Measurements from ENCODE around the gene CD160. TPM values are rescaled to one million over a fixed set of nuclear protein-coding genes. Genes with fewer than 3 reads are reported as not detected.
"Not testable (repeated sequence)": the region's sequence is repeated elsewhere in the genome, so short reads cannot be mapped to it uniquely, and the experiment has no call there.

The CD160 gene
- 100 to 1,000 TPM in 1 of 3 donors, 10 to 100 TPM in 2; 77.7 to 150 (median 83.4) TPM for total RNA-seq
- total RNA-seq (2013) = 116 TPM

GRCh38 chr1:145719230-145720079 lies at the start of gene CD160:
Gene CD160 (plus strand): TSS chr1:145719499. CDS start chr1:145728328, 8,829 bp downstream.
- peak; percentile 69 to 75 (median 70) for ATAC-seq
- intact Hi-C loops (cut with micrococcal nuclease) = loop anchor here (1.0 to 5.0 kb wide), 2 partner anchors 29 to 127 kb away; no protein-coding TSS in a partner anchor
- TF ChIP-seq CTCF (IDR thresholded peaks at IDR 0.05) = no peak
- Histone ChIP-seq H3K9me3 (ENCODE audit: control insufficient read depth, insufficient read depth, low read length) (no peaks in the 10 kb centered on the region), H3K4me1 (ENCODE audit: control insufficient read depth, insufficient read depth, low read length) (peaks cover 63% of the 10 kb centered on the region), H3K4me3 (ENCODE audit: low read length) (peak within 1 kb of the TSS; percentile 73), H3K27me3 (ENCODE audit: control insufficient read depth, insufficient read depth, low read length) (no peaks in the 10 kb centered on the region), H3K36me3 (ENCODE audit: control insufficient read depth, insufficient read depth, low read length) (no peaks in the 10 kb centered on the region), H3K27ac (ENCODE audit: low read length) (peak within 1 kb of the TSS; percentile 81)
- Mint-ChIP-seq H3K27me3 (ENCODE audit: low read depth in 2 of 2) (no peaks in the 10 kb centered on the region), H3K27ac (peak within 1 kb of the TSS; percentile 84 to 92), H3K9me3 (no peaks in the 10 kb centered on the region), H3K36me3 (no peaks in the 10 kb centered on the region), H3K4me3 (peak within 1 kb of the TSS; percentile 95), H3K4me1 (peaks cover 67 to 78% of the 10 kb centered on the region in 2 donors)
- DNase-seq = peak; percentile 28 to 53
- WGBS (ENCODE audit: insufficient coverage) = 40% methylated on average over 11 of the region's 12 CpGs

GRCh38 chr1:145670995-145671745 lies 48.1 kb upstream of the CD160 start:
- WGBS (ENCODE audit: insufficient coverage) = no CpG with 5 or more reads among the region's 3 CpGs

GRCh38 chr1:145673217-145673616 lies 46.1 kb upstream of the CD160 start:
- H3K27me3 ChIP-seq (ENCODE audit: control insufficient read depth, insufficient read depth, low read length); H3K36me3 Mint-ChIP-seq; H3K27ac ChIP-seq (ENCODE audit: low read length); H3K4me3 Mint-ChIP-seq; H3K27ac Mint-ChIP-seq; DNase-seq; H3K9me3 Mint-ChIP-seq; H3K4me3 ChIP-seq (ENCODE audit: low read length); H3K27me3 Mint-ChIP-seq (ENCODE audit: low read depth in 2 of 2); ATAC-seq; H3K9me3 ChIP-seq (ENCODE audit: control insufficient read depth, insufficient read depth, low read length); H3K36me3 ChIP-seq (ENCODE audit: control insufficient read depth, insufficient read depth, low read length); intact Hi-C loops (cut with micrococcal nuclease): not testable (repeated sequence)
- H3K4me1 ChIP-seq (ENCODE audit: control insufficient read depth, insufficient read depth, low read length) = peaks cover 18% of the 10 kb centered on the region
- no CpG with 5 or more reads among the region's 1 CpG for WGBS (ENCODE audit: insufficient coverage)
- peaks cover 16 to 18% of the 10 kb centered on the region in 2 donors for H3K4me1 Mint-ChIP-seq

More at GRCh38 chr1:145670995-145671745, 48.1 kb upstream of the CD160 start:
- ATAC-seq; H3K27me3 ChIP-seq (ENCODE audit: control insufficient read depth, insufficient read depth, low read length); H3K27ac Mint-ChIP-seq; H3K4me3 Mint-ChIP-seq; H3K27me3 Mint-ChIP-seq (ENCODE audit: low read depth in 2 of 2); H3K36me3 Mint-ChIP-seq; H3K9me3 Mint-ChIP-seq; H3K27ac ChIP-seq (ENCODE audit: low read length); DNase-seq; intact Hi-C loops (cut with micrococcal nuclease); H3K4me3 ChIP-seq (ENCODE audit: low read length); H3K36me3 ChIP-seq (ENCODE audit: control insufficient read depth, insufficient read depth, low read length); H3K9me3 ChIP-seq (ENCODE audit: control insufficient read depth, insufficient read depth, low read length): not testable (repeated sequence)
- peaks cover 16 to 18% of the 10 kb centered on the region in 2 donors for H3K4me1 Mint-ChIP-seq
- peaks cover 14% of the 10 kb centered on the region for H3K4me1 ChIP-seq (ENCODE audit: control insufficient read depth, insufficient read depth, low read length)

GRCh38 chr1:145684858-145685257 lies 34.4 kb upstream of the CD160 start:
- ATAC-seq; intact Hi-C loops (cut with micrococcal nuclease): not testable (repeated sequence)

GRCh38 chr1:145686078-145686477 lies 33.2 kb upstream of the CD160 start:
- H3K27ac Mint-ChIP-seq; H3K27ac ChIP-seq (ENCODE audit: low read length); H3K36me3 ChIP-seq (ENCODE audit: control insufficient read depth, insufficient read depth, low read length); H3K27me3 ChIP-seq (ENCODE audit: control insufficient read depth, insufficient read depth, low read length); H3K4me3 Mint-ChIP-seq; H3K9me3 ChIP-seq (ENCODE audit: control insufficient read depth, insufficient read depth, low read length); H3K4me3 ChIP-seq (ENCODE audit: low read length); ATAC-seq; intact Hi-C loops (cut with micrococcal nuclease); DNase-seq; H3K27me3 Mint-ChIP-seq (ENCODE audit: low read depth in 2 of 2); H3K36me3 Mint-ChIP-seq; H3K9me3 Mint-ChIP-seq: not testable (repeated sequence)
- H3K4me1 ChIP-seq (ENCODE audit: control insufficient read depth, insufficient read depth, low read length) = peaks cover 32% of the 10 kb centered on the region
- peaks cover 31 to 36% of the 10 kb centered on the region in 2 donors for H3K4me1 Mint-ChIP-seq
- whole genome bisulfite sequencing (ENCODE audit: insufficient coverage) = no CpG with 5 or more reads among the region's 1 CpG

More at GRCh38 chr1:145684858-145685257, 34.4 kb upstream of the CD160 start:
- not testable (repeated sequence) for H3K36me3 Mint-ChIP-seq; H3K36me3 ChIP-seq (ENCODE audit: control insufficient read depth, insufficient read depth, low read length); H3K27me3 Mint-ChIP-seq (ENCODE audit: low read depth in 2 of 2); DNase-seq; H3K27ac Mint-ChIP-seq; H3K9me3 ChIP-seq (ENCODE audit: control insufficient read depth, insufficient read depth, low read length); H3K27ac ChIP-seq (ENCODE audit: low read length); H3K4me3 Mint-ChIP-seq; H3K4me3 ChIP-seq (ENCODE audit: low read length); H3K9me3 Mint-ChIP-seq; H3K27me3 ChIP-seq (ENCODE audit: control insufficient read depth, insufficient read depth, low read length)
- peaks cover 23% of the 10 kb centered on the region for H3K4me1 ChIP-seq (ENCODE audit: control insufficient read depth, insufficient read depth, low read length)
- H3K4me1 Mint-ChIP-seq = peaks cover 20 to 26% of the 10 kb centered on the region in 2 donors
- WGBS (ENCODE audit: insufficient coverage) = no CpG with 5 or more reads among the region's 3 CpGs

Measured in natural killer cell (primary cell).